ENCODE data around the gene RHBDF2.
"Not testable (repeated sequence)": the region's sequence is repeated elsewhere in the genome, so short reads cannot be mapped to it uniquely, and the experiment has no call there.

RHBDF2 gene

GRCh38 chr17:76532072-76532651 lies 30.9 kb upstream of the RHBDF2 start:
- no peak overlapping the region for H3K27ac ChIP-seq
- H3K36me3 ChIP-seq = no peaks in the 10 kb centered on the region
- H3K27me3 ChIP-seq = peaks cover 17% of the 10 kb centered on the region
- no peaks in the 10 kb centered on the region for H3K9me3 ChIP-seq
- H3K4me1 ChIP-seq = peaks cover 77% of the 10 kb centered on the region
- no peak overlapping the region for H3K9ac ChIP-seq
- no peak for TF ChIP-seq Cebpa-rat (IDR thresholded peaks at IDR 0.05)
- H3K4me3 ChIP-seq = no peak overlapping the region
- no peaks in the 10 kb centered on the region for H4K20me1 ChIP-seq
- no peak overlapping the region for H3K4me2 ChIP-seq

- no peak for TF ChIP-seq Cebpa-rat (IDR thresholded peaks at IDR 0.05)
- Histone ChIP-seq H3K27ac (peak overlapping the region; percentile 85), H3K9me3 (no peaks in the 10 kb centered on the region), H3K9ac (no peak overlapping the region), H4K20me1 (no peaks in the 10 kb centered on the region), H3K4me3 (no peak overlapping the region), H3K27me3 (peaks cover 11% of the 10 kb centered on the region), H3K4me2 (peak overlapping the region; percentile 95), H3K4me1 (peaks cover 77% of the 10 kb centered on the region), H3K36me3 (no peaks in the 10 kb centered on the region)
Measured at GRCh38 chr17:76531486-76532038, 30.3 kb upstream of the RHBDF2 start.

GRCh38 chr17:76530811-76531485 lies 29.7 kb upstream of the RHBDF2 start:
- no peak for TF ChIP-seq Cebpa-rat (IDR thresholded peaks at IDR 0.05)
- Histone ChIP-seq H4K20me1 (no peaks in the 10 kb centered on the region), H3K27ac (peak overlapping the region; percentile 85), H3K9ac (peak overlapping the region; percentile 63; the same call in 1 of the 2 replicates), H3K4me2 (peak overlapping the region; percentile 95), H3K27me3 (peaks cover 5% of the 10 kb centered on the region), H3K36me3 (no peaks in the 10 kb centered on the region), H3K4me3 (no peak overlapping the region), H3K4me1 (peaks cover 77% of the 10 kb centered on the region), H3K9me3 (no peaks in the 10 kb centered on the region)

GRCh38 chr17:76530095-76530723 lies 29.0 kb upstream of the RHBDF2 start:
- no peaks in the 10 kb centered on the region for H3K9me3 ChIP-seq
- no peaks in the 10 kb centered on the region for H4K20me1 ChIP-seq
- peak overlapping the region; percentile 63 for H3K9ac ChIP-seq
- H3K4me1 ChIP-seq = peaks cover 77% of the 10 kb centered on the region
- H3K27ac ChIP-seq = peak overlapping the region; percentile 85
- H3K4me2 ChIP-seq = peak overlapping the region; percentile 95
- H3K4me3 ChIP-seq = peak overlapping the region; percentile 33; the same call in 1 of the 2 replicates
- no peak for TF ChIP-seq Cebpa-rat (IDR thresholded peaks at IDR 0.05)
- no peaks in the 10 kb centered on the region for H3K36me3 ChIP-seq
- H3K27me3 ChIP-seq = no peaks in the 10 kb centered on the region

- Histone ChIP-seq H3K4me3 (peak overlapping the region; percentile 33; the same call in 1 of the 2 replicates), H3K4me2 (peak overlapping the region; percentile 95), H3K9ac (peak overlapping the region; percentile 63), H3K27me3 (no peaks in the 10 kb centered on the region), H3K4me1 (peaks cover 77% of the 10 kb centered on the region), H3K36me3 (no peaks in the 10 kb centered on the region), H4K20me1 (no peaks in the 10 kb centered on the region), H3K27ac (peak overlapping the region; percentile 85), H3K9me3 (no peaks in the 10 kb centered on the region)
- TF ChIP-seq Cebpa-rat (IDR thresholded peaks at IDR 0.05) = no peak
Measured at GRCh38 chr17:76529224-76530094, 28.2 kb upstream of the RHBDF2 start.

- TF ChIP-seq Cebpa-rat (IDR thresholded peaks at IDR 0.05) = no peak
- Histone ChIP-seq H3K36me3 (no peaks in the 10 kb centered on the region), H3K4me2 (peak overlapping the region; percentile 95), H3K4me3 (peak overlapping the region; percentile 56), H3K27ac (peak overlapping the region; percentile 85), H3K9me3 (no peaks in the 10 kb centered on the region), H3K4me1 (peaks cover 82% of the 10 kb centered on the region), H3K27me3 (no peaks in the 10 kb centered on the region), H4K20me1 (no peaks in the 10 kb centered on the region), H3K9ac (peak overlapping the region; percentile 66)
Measured at GRCh38 chr17:76528528-76529223, 27.5 kb upstream of the RHBDF2 start.

GRCh38 chr17:76528156-76528527 lies 26.9 kb upstream of the RHBDF2 start:
- peak overlapping the region; percentile 66 for H3K9ac ChIP-seq
- peak overlapping the region; percentile 95 for H3K4me2 ChIP-seq
- peak overlapping the region; percentile 56 for H3K4me3 ChIP-seq
- no peaks in the 10 kb centered on the region for H3K36me3 ChIP-seq
- H3K27me3 ChIP-seq = no peaks in the 10 kb centered on the region
- H3K9me3 ChIP-seq = no peaks in the 10 kb centered on the region
- H3K4me1 ChIP-seq = peaks cover 87% of the 10 kb centered on the region
- H3K27ac ChIP-seq = peak overlapping the region; percentile 85
- no peaks in the 10 kb centered on the region for H4K20me1 ChIP-seq
- TF ChIP-seq Cebpa-rat (IDR thresholded peaks at IDR 0.05) = no peak

GRCh38 chr17:76527430-76528111 lies 26.3 kb upstream of the RHBDF2 start:
- Histone ChIP-seq H3K9ac (no peak overlapping the region), H3K9me3 (no peaks in the 10 kb centered on the region), H3K4me2 (peak overlapping the region; percentile 95), H3K27ac (peak overlapping the region; percentile 85), H3K4me1 (peaks cover 93% of the 10 kb centered on the region), H3K36me3 (no peaks in the 10 kb centered on the region), H3K27me3 (no peaks in the 10 kb centered on the region), H4K20me1 (no peaks in the 10 kb centered on the region), H3K4me3 (peak overlapping the region; percentile 56)
- TF ChIP-seq Cebpa-rat (IDR thresholded peaks at IDR 0.05) = no peak

GRCh38 chr17:76527016-76527415 lies 25.8 kb upstream of the RHBDF2 start:
- H3K9ac ChIP-seq, H3K27me3 ChIP-seq, H3K9me3 ChIP-seq, H3K4me3 ChIP-seq, H4K20me1 ChIP-seq, H3K36me3 ChIP-seq: not testable (repeated sequence)
- Histone ChIP-seq H3K4me1 (peaks cover 95% of the 10 kb centered on the region), H3K27ac (peak overlapping the region; percentile 85; the same call in 1 of the 2 replicates), H3K4me2 (peak overlapping the region; percentile 95)

GRCh38 chr17:76525513-76525833 lies 24.2 kb upstream of the RHBDF2 start:
- not testable (repeated sequence) for H3K4me3 ChIP-seq, H3K36me3 ChIP-seq, H3K27me3 ChIP-seq, H4K20me1 ChIP-seq, H3K9me3 ChIP-seq
- Histone ChIP-seq H3K4me2 (peak overlapping the region; percentile 95), H3K27ac (peak overlapping the region; percentile 80), H3K9ac (peak overlapping the region; percentile 48; the same call in 1 of the 2 replicates), H3K4me1 (peaks cover 81% of the 10 kb centered on the region)

Data from BLaER1 (cell line).